GM23338 (cell line): ENCODE results near the gene SH3RF3. TPM values are rescaled to one million over a fixed set of nuclear protein-coding genes. Genes with fewer than 3 reads are reported as not detected.

Experiments
- ATAC-seq: fragments of 200-7000 bp; cut with Tn5 transposase; 3 replicates; pipeline ENCODE4 v1.9.1; 2020
- DNase-seq: peaks from one replicate; pipeline ENCODE4 v3.0.0-alpha.2; 2015; ENCODE audit warnings: low spot score
- H2AFZ ChIP-seq: fragments of 200-600 bp; sonication (generic); 2 replicates; pipeline ENCODE4 v1.8.0; 2016; ENCODE audit warnings: antibody characterized with exemption, mild to moderate bottlenecking, moderate library complexity
- H3F3A ChIP-seq: fragments of 200-600 bp; sonication (generic); replicated peaks from 2 replicates; pipeline ENCODE4 v1.8.0; 2017; ENCODE audit warnings: antibody characterized with exemption, mixed run types, low read depth
- H3K27ac ChIP-seq: fragments of 200-600 bp; sonication (generic); 2 replicates; pipeline ENCODE4 v1.6.1; 2016; ENCODE audit warnings: low read depth
- H3K27me3 ChIP-seq: fragments of 200-600 bp; sonication (generic); 2 replicates; pipeline ENCODE4 v1.8.0; 2016; ENCODE audit warnings: mild to moderate bottlenecking, mixed run types, moderate library complexity; ENCODE audit not compliant: insufficient read depth
- H3K36me3 ChIP-seq: fragments of 200-600 bp; sonication (generic); 2 replicates; pipeline ENCODE4 v1.8.0; 2016; ENCODE audit warnings: mild to moderate bottlenecking; ENCODE audit not compliant: insufficient read depth
- H3K4me1 ChIP-seq: fragments of 200-600 bp; sonication (generic); 2 replicates; pipeline ENCODE4 v1.8.0; 2016; ENCODE audit warnings: mild to moderate bottlenecking, moderate library complexity; ENCODE audit not compliant: insufficient read depth
- H3K4me2 ChIP-seq: fragments of 200-600 bp; sonication (generic); 2 replicates; pipeline ENCODE4 v1.7.1; 2017; ENCODE audit warnings: mixed run types
- H3K4me3 ChIP-seq: fragments of 200-600 bp; sonication (generic); 2 replicates; pipeline ENCODE4 v1.6.1; 2016; ENCODE audit warnings: mixed run types
- H3K79me2 ChIP-seq: fragments of 200-600 bp; sonication (generic); replicated peaks from 2 replicates; pipeline ENCODE4 v1.8.0; 2017; ENCODE audit warnings: mild to moderate bottlenecking; ENCODE audit not compliant: insufficient read depth
- H3K9me2 ChIP-seq: fragments of 200-600 bp; sonication (generic); 2 replicates; pipeline ENCODE4 v1.8.0; 2017; ENCODE audit not compliant: insufficient read depth
- H4K20me1 ChIP-seq: fragments of 200-600 bp; sonication (generic); replicated peaks from 2 replicates; pipeline ENCODE4 v1.8.0; 2017; ENCODE audit warnings: mild to moderate bottlenecking; ENCODE audit not compliant: insufficient read depth
- H3K27ac Mint-ChIP-seq: 2 replicates; pipeline ENCODE4 v1.8.0; 2020; ENCODE audit warnings: inconsistent platforms, mild to moderate bottlenecking, moderate library complexity, mixed read lengths
- H3K27me3 Mint-ChIP-seq: 3 replicates; pipeline ENCODE4 v1.8.0; 2022; ENCODE audit warnings: low read depth, mild to moderate bottlenecking, moderate library complexity, mixed read lengths, inconsistent platforms; ENCODE audit not compliant: insufficient read depth, poor library complexity
- H3K36me3 Mint-ChIP-seq: 3 replicates; pipeline ENCODE4 v1.8.0; 2021; ENCODE audit warnings: low read depth, mild to moderate bottlenecking, inconsistent platforms, moderate library complexity, mixed read lengths
- H3K4me1 Mint-ChIP-seq: 3 replicates; pipeline ENCODE4 v1.8.0; 2020; ENCODE audit warnings: mild to moderate bottlenecking, inconsistent platforms, mixed read lengths
- H3K4me3 Mint-ChIP-seq: 3 replicates; pipeline ENCODE4 v1.8.0; 2021; ENCODE audit warnings: moderate library complexity, mild to moderate bottlenecking, inconsistent platforms, mixed read lengths
- H3K9me3 Mint-ChIP-seq: 3 replicates; pipeline ENCODE4 v1.8.0; 2020; ENCODE audit warnings: moderate library complexity, mild to moderate bottlenecking, inconsistent platforms, mixed read lengths
- CREB1 ChIP-seq: fragments of 250-450 bp; sonication (Bioruptor Pico); IDR thresholded peaks from 2 replicates; pipeline ENCODE4 v1.5.0; 2020; ENCODE audit warnings: low read depth, mild to moderate bottlenecking, moderate library complexity
- CTCF ChIP-seq, 2 experiments: fragments of 200-600 bp in 1 of 2; sonication (generic) in 1 of 2; conservative IDR thresholded peaks; 2 replicates each; pipeline versions ENCODE4 v1.5.1 to v1.6.1; 2016 to 2017; ENCODE audit warnings: antibody characterized with exemption in 2 of 2, low read depth in 2 of 2, mild to moderate bottlenecking in 2 of 2, moderate library complexity in 1 of 2
- ETS1 ChIP-seq: IDR thresholded peaks from 2 replicates; pipeline ENCODE4 v1.6.1; 2016; ENCODE audit warnings: antibody characterized with exemption
- EZH2 ChIP-seq: fragments of 200-600 bp; sonication (generic); IDR thresholded peaks from one replicate; pipeline ENCODE4 v1.8.0; 2017; ENCODE audit warnings: antibody characterized with exemption, mild to moderate bottlenecking, low read depth; ENCODE audit not compliant: unreplicated experiment
- EZH2phosphoT487 ChIP-seq: fragments of 200-600 bp; sonication (generic); IDR thresholded peaks from one replicate; pipeline ENCODE4 v1.8.1; 2018; ENCODE audit warnings: antibody characterized with exemption; ENCODE audit not compliant: unreplicated experiment
- JUNB ChIP-seq: IDR thresholded peaks from one replicate; pipeline ENCODE4 v1.6.1; 2016; ENCODE audit warnings: antibody characterized with exemption; ENCODE audit not compliant: unreplicated experiment
- NANOG ChIP-seq: IDR thresholded peaks from 2 replicates; pipeline ENCODE4 v1.6.1; 2016; ENCODE audit warnings: antibody characterized with exemption, borderline replicate concordance
- POLR2AphosphoS5 ChIP-seq: IDR thresholded peaks from 2 replicates; pipeline ENCODE4 v1.6.1; 2016; ENCODE audit warnings: antibody characterized with exemption, low read depth
- REST ChIP-seq: IDR thresholded peaks from one replicate; pipeline ENCODE4 v1.6.1; 2018; ENCODE audit warnings: antibody characterized with exemption; ENCODE audit not compliant: unreplicated experiment
- STAT1 ChIP-seq: IDR thresholded peaks from one replicate; pipeline ENCODE4 v1.6.1; 2016; ENCODE audit warnings: antibody characterized with exemption; ENCODE audit not compliant: unreplicated experiment
- ZNF114 ChIP-seq: fragments of 250-450 bp; sonication (Bioruptor Pico); IDR thresholded peaks from 2 replicates; pipeline ENCODE4 v1.5.0; 2020; ENCODE audit warnings: mild to moderate bottlenecking, moderate library complexity
- ZNF331 ChIP-seq: fragments of 250-450 bp; sonication (Bioruptor Pico); IDR thresholded peaks from 2 replicates; pipeline ENCODE4 v1.5.0; 2020; ENCODE audit warnings: low read depth, mild to moderate bottlenecking, moderate library complexity
- ZNF462 ChIP-seq: fragments of 250-450 bp; sonication (Bioruptor Pico); IDR thresholded peaks from 2 replicates; pipeline ENCODE4 v1.5.0; 2020; ENCODE audit warnings: mild to moderate bottlenecking, moderate library complexity
- polyA plus RNA-seq: library from polyadenylated mRNA; unstranded; fragments of >200 nt; fragmentation: Nextera tagmentation; extraction: Ambion mirVana; gene quantifications from 2 replicates; pipeline ENCODE4 v1.2.1, GENCODE V29; 2016
- total RNA-seq: library from RNA; depleted of rRNA; stranded (reverse); fragments of >200 nt; shearing (Covaris generic); gene quantifications from 2 replicates; pipeline ENCODE4 v1.2.3, GENCODE V29; 2014

SH3RF3 gene
- total and polyA plus RNA-seq, 2 experiments from 2014 or later = 0.11 to 0.63 TPM

- Histone ChIP-seq H3K27ac (no peak overlapping the region), H3K36me3 (no peaks in the 10 kb centered on the region), H3K27me3 (no peaks in the 10 kb centered on the region), H3K9me2 (no peaks in the 10 kb centered on the region), H3K4me2 (no peak overlapping the region), H4K20me1 (no peaks in the 10 kb centered on the region), H3K4me1 (no peaks in the 10 kb centered on the region), H3K4me3 (no peak overlapping the region), H2AFZ (no peak overlapping the region; the same call in 1 of the 2 replicates), H3F3A (no peaks in the 10 kb centered on the region), H3K79me2 (no peaks in the 10 kb centered on the region)
- Mint-ChIP-seq H3K27me3 (peaks cover 7% of the 10 kb centered on the region), H3K27ac (no peak overlapping the region), H3K4me1 (peaks cover 14% of the 10 kb centered on the region), H3K9me3 (no peaks in the 10 kb centered on the region), H3K36me3 (no peaks in the 10 kb centered on the region), H3K4me3 (no peak overlapping the region)
- TF ChIP-seq EZH2 (no peak), ZNF331 (no peak), ZNF114 (CRISPR knock-in tag) (no peak), NANOG (no peak), CTCF (conservative IDR thresholded peaks at IDR 0.05; ENCODE audit: low read depth in 2 of 2) (no peak), POLR2AphosphoS5 (no peak), REST (no peak), ETS1 (no peak), ZNF462 (CRISPR knock-in tag) (no peak), CREB1 (no peak), EZH2phosphoT487 (no peak), JUNB (no peak), STAT1 (no peak)
- DNase-seq (no peak), ATAC-seq (no peak)
These were observed 216.9 kb downstream of the SH3RF3 start for GRCh38 chr2:109345653-109346480.
